GM12892 (cell line): Measurements from ENCODE around the gene PRKCZ.
A peak's percentile ranks its signal among the peaks of the same experiment; 100 is the strongest.

Experiments used
- DNase-seq: peaks from one replicate; pipeline ENCODE4 v3.0.0; 2011; ENCODE audit not compliant: insufficient read length
- FAIRE-seq: peaks from 2 replicates; lab custom pipeline; 2011; peaks lifted over from hg19 to GRCh38; lab: Jason Lieb, UNC
- POLR2A ChIP-seq: IDR thresholded peaks from 2 replicates; pipeline ENCODE4 v1.6.1; 2011; ENCODE audit warnings: low read depth, low read length, control low read depth
- POLR2AphosphoS5 ChIP-seq: IDR thresholded peaks from 2 replicates; pipeline ENCODE4 v1.6.1; 2011; ENCODE audit warnings: low read depth, low read length, control low read depth
- TAF1 ChIP-seq: IDR thresholded peaks from 2 replicates; pipeline ENCODE4 v1.6.1; 2011; ENCODE audit warnings: low read depth, mild to moderate bottlenecking, control low read depth, low read length, borderline replicate concordance

The PRKCZ gene

GRCh38 chr1:2188336-2188735 lies 138.1 kb downstream of the PRKCZ start:
- FAIRE-seq (no peak), DNase-seq (no peak)
- TF ChIP-seq TAF1 = no peak

- DNase-seq (no peak), FAIRE-seq (no peak)
- no peak for TF ChIP-seq TAF1
- TF ChIP-seq POLR2AphosphoS5 = no peak
- no peak for TF ChIP-seq POLR2A
These were observed 139.5 kb downstream of the PRKCZ start for GRCh38 chr1:2189459-2190425.

GRCh38 chr1:2190491-2190976 lies 140.3 kb downstream of the PRKCZ start:
- FAIRE-seq (no peak), DNase-seq (no peak)
- TF ChIP-seq POLR2A = no peak

- TF ChIP-seq TAF1 = no peak
- no peak for TF ChIP-seq POLR2AphosphoS5
- no peak for TF ChIP-seq POLR2A
- DNase-seq = no peak
- FAIRE-seq = no peak
These were observed 142.1 kb downstream of the PRKCZ start for GRCh38 chr1:2192031-2192995.

GRCh38 chr1:2193514-2194281 lies 143.5 kb downstream of the PRKCZ start:
- FAIRE-seq = no peak
- TF ChIP-seq POLR2AphosphoS5 (no peak), POLR2A (no peak), TAF1 (no peak)

GRCh38 chr1:2194319-2194897 lies 144.2 kb downstream of the PRKCZ start, which contains the start of gene FAAP20:
FAAP20 (minus strand) TSS chr1:2194772; CDS start chr1:2194749, 23 bp downstream.
- no peak for TF ChIP-seq POLR2AphosphoS5
- TF ChIP-seq POLR2A = peak; percentile 68; the same call in 1 of the 2 replicates
- FAIRE-seq (no peak), DNase-seq (peak; percentile 92)

More at GRCh38 chr1:2193514-2194281, 143.5 kb downstream of the PRKCZ start:
- no peak for DNase-seq

GRCh38 chr1:2194898-2195673 lies 144.9 kb downstream of the PRKCZ start:
- peak; percentile 77 for FAIRE-seq
- DNase-seq = peak; percentile 98
- TF ChIP-seq POLR2AphosphoS5 (no peak), TAF1 (no peak), POLR2A (no peak)

- FAIRE-seq = no peak
- TF ChIP-seq TAF1 (no peak), POLR2AphosphoS5 (no peak), POLR2A (no peak)
- DNase-seq = no peak
These were observed 145.6 kb downstream of the PRKCZ start for GRCh38 chr1:2195785-2196184.

GRCh38 chr1:2196901-2197638 lies 146.9 kb downstream of the PRKCZ start:
- no peak for TF ChIP-seq POLR2AphosphoS5
- TF ChIP-seq TAF1 = no peak
- no peak for TF ChIP-seq POLR2A
- DNase-seq = no peak
- no peak for FAIRE-seq
